B cell (primary cell): Measurements from ENCODE around the gene RPH3AL. TPM values are rescaled to one million over a fixed set of nuclear protein-coding genes. Genes with fewer than 3 reads are reported as not detected.

Experiments
- ATAC-seq: fragments of 200-7000 bp; cut with Tn5 transposase; one replicate; pipeline ENCODE4 v1.10.0; 2021; ENCODE audit warnings: low read depth, mild to moderate bottlenecking, moderate number of reproducible peaks, moderate library complexity
- CTCF ChIA-PET: fragments of 350-600 bp; sonication (Branson Sonifier 250); formaldehyde crosslinking; loops from one replicate; lab custom pipeline; 2021; ENCODE audit warnings: antibody characterized with exemption, inconsistent platforms; lab: Charles Lee
- POLR2A ChIA-PET: fragments of 350-600 bp; sonication (Branson Sonifier 250); formaldehyde crosslinking; loops from one replicate; lab custom pipeline; 2021; ENCODE audit warnings: antibody characterized with exemption; lab: Charles Lee
- DNase-seq: peaks from one replicate; pipeline ENCODE4 v3.0.0; 2013
- H2AFZ ChIP-seq: 2 replicates; pipeline ENCODE4 v1.6.1; 2012; ENCODE audit warnings: mild to moderate bottlenecking, low read depth, low read length; ENCODE audit not compliant: insufficient read depth, poor library complexity, severe bottlenecking
- H3K27ac ChIP-seq, 2 donors: 1 replicate in 1 of 2; 2 replicates in 1 of 2; pipeline ENCODE4 v1.5.1; 2012 to 2013; ENCODE audit warnings: low read length in 2 of 2, mild to moderate bottlenecking in 2 of 2, moderate library complexity in 1 of 2
- H3K27me3 ChIP-seq, 4 experiments: fragments of 200-600 bp in 1 of 4; sonication (generic) in 1 of 4; replicated peaks in 1 of 4; 1 replicate in 2 of 4; 2 replicates in 2 of 4; pipeline versions ENCODE4 v1.6.1 to v1.7.0; 2013 to 2016; ENCODE audit warnings: low read length in 3 of 4, mild to moderate bottlenecking in 2 of 4, mixed read lengths in 1 of 4, moderate library complexity in 1 of 4; ENCODE audit not compliant: insufficient read depth in 4 of 4, control insufficient read depth in 3 of 4; ENCODE audit errors: control extremely low read depth in 1 of 4
- H3K36me3 ChIP-seq, 2 experiments: replicated peaks in 1 of 2; 1 replicate in 1 of 2; 2 replicates in 1 of 2; pipeline versions ENCODE4 v1.6.1 to v1.7.1; 2013; ENCODE audit warnings: low read length in 1 of 2; ENCODE audit not compliant: insufficient read depth in 2 of 2, control insufficient read depth in 1 of 2; ENCODE audit errors: control extremely low read depth in 1 of 2, extremely low read depth in 1 of 2
- H3K4me1 ChIP-seq, 2 donors: fragments of 200-600 bp in 1 of 2; sonication (generic) in 1 of 2; 1 replicate in 1 of 2; 2 replicates in 1 of 2; pipeline versions ENCODE4 v1.5.1 to v1.6.1; 2013 to 2017; ENCODE audit warnings: low read length in 2 of 2; ENCODE audit not compliant: control insufficient read depth in 2 of 2, insufficient read depth in 2 of 2
- H3K4me2 ChIP-seq: replicated peaks from 2 replicates; pipeline ENCODE3; 2012; ENCODE audit warnings: mild to moderate bottlenecking, low read depth, low read length; ENCODE audit not compliant: poor library complexity, severe bottlenecking
- H3K4me3 ChIP-seq, 5 experiments: fragments of 200-600 bp in 1 of 5; sonication (generic) in 1 of 5; 1 replicate in 3 of 5; 2 replicates in 2 of 5; pipeline versions ENCODE4 v1.5.1 to v1.7.0; 2011 to 2016; ENCODE audit warnings: low read length in 4 of 5, mild to moderate bottlenecking in 4 of 5, low read depth in 2 of 5, control low read depth in 1 of 5, moderate library complexity in 1 of 5; ENCODE audit not compliant: insufficient read depth in 1 of 5; ENCODE audit errors: control extremely low read depth in 1 of 5, extremely low read depth in 1 of 5
- H3K79me2 ChIP-seq: fragments of 200-600 bp; sonication (generic); one replicate; pipeline ENCODE4 v1.6.0; 2016; ENCODE audit warnings: low read length; ENCODE audit not compliant: control insufficient read depth, insufficient read depth
- H3K9ac ChIP-seq: fragments of 200-600 bp; sonication (generic); 2 replicates; pipeline ENCODE4 v1.6.1; 2017; ENCODE audit warnings: mild to moderate bottlenecking, low read length, moderate library complexity
- H3K9me3 ChIP-seq, 3 donors: one replicate each; pipeline versions ENCODE4 v1.6.1 to v1.7.1; 2013; ENCODE audit warnings: low read length in 2 of 3; ENCODE audit not compliant: control insufficient read depth in 2 of 3, insufficient read depth in 1 of 3; ENCODE audit errors: control extremely low read depth in 1 of 3
- H4K20me1 ChIP-seq: 2 replicates; pipeline ENCODE4 v1.6.0; 2012; ENCODE audit warnings: mild to moderate bottlenecking, low read length; ENCODE audit not compliant: insufficient read depth, control insufficient read depth, poor library complexity, severe bottlenecking
- H3K27ac Mint-ChIP-seq: one replicate; pipeline ENCODE4 v1.8.0; 2021; ENCODE audit warnings: mixed read lengths
- H3K27me3 Mint-ChIP-seq: one replicate; pipeline ENCODE4 v1.8.0; 2021; ENCODE audit warnings: mixed read lengths
- H3K4me1 Mint-ChIP-seq: one replicate; pipeline ENCODE4 v1.8.0; 2021; ENCODE audit warnings: mixed read lengths
- H3K4me3 Mint-ChIP-seq: one replicate; pipeline ENCODE4 v1.8.0; 2021; ENCODE audit warnings: mixed read lengths
- H3K9me3 Mint-ChIP-seq: one replicate; pipeline ENCODE4 v1.8.0; 2022; ENCODE audit warnings: mixed read lengths; ENCODE audit not compliant: insufficient read depth
- CTCF ChIP-seq: fragments of 200-600 bp; IDR thresholded peaks from one replicate; pipeline ENCODE4 v1.8.0; 2022; ENCODE audit warnings: antibody characterized with exemption, mild to moderate bottlenecking
- EZH2 ChIP-seq: IDR thresholded peaks from 2 replicates; pipeline ENCODE4 v1.6.1; 2012; ENCODE audit warnings: borderline replicate concordance, low read depth, mild to moderate bottlenecking, moderate library complexity, low read length; ENCODE audit not compliant: insufficient read depth, poor library complexity, severe bottlenecking
- WGBS: methylation state at CpG from one replicate; pipeline ENCODE4 v1.1.5; 2013; ENCODE audit warnings: missing lambda C conversion rate; ENCODE audit not compliant: insufficient coverage; 5-methylcytosine and 5-hydroxymethylcytosine counted together
- intact Hi-C: fragments of 100-400 bp; cut with micrococcal nuclease; formaldehyde crosslinking; loops from one replicate; pipeline ENCODE4 v1.10.0; 2022
- polyA plus RNA-seq: library from polyadenylated mRNA; depleted of rRNA; stranded (reverse); fragments of >200 nt; gene quantifications from 2 replicates; pipeline ENCODE4 v1.2.3, GENCODE V29; 2012
- total RNA-seq, 2 donors: library from RNA; stranded (reverse); fragments of 120-200 nt in 1 of 2; gene quantifications; 1 replicate in 1 of 2; 2 replicates in 1 of 2; pipeline versions ENCODE4 v1.2.3 to v1.2.4, GENCODE V29; 2013 to 2022

The RPH3AL gene
- total and polyA plus RNA-seq, 2 donors (not counting 1 experiment from before 2014, with no cell fraction given), result 10.8 to 13.3 TPM

- Histone ChIP-seq H3K36me3 (no peaks in the 10 kb centered on the region), H3K4me3 (no peak overlapping the region), H2AFZ (no peak overlapping the region), H3K27me3 (peaks cover 0 to 3% (median 0%) of the 10 kb centered on the region in 4 experiments), H4K20me1 (no peaks in the 10 kb centered on the region), H3K4me1 (no peaks in the 10 kb centered on the region), H3K9me3 (peaks cover 0 to 4% (median 0%) of the 10 kb centered on the region in 3 donors), H3K79me2 (no peaks in the 10 kb centered on the region), H3K27ac (no peak overlapping the region), H3K4me2 (no peak overlapping the region), H3K9ac (no peak overlapping the region)
- H3K4me1 Mint-ChIP-seq, result no peaks in the 10 kb centered on the region
- H3K9me3 Mint-ChIP-seq, result no peaks in the 10 kb centered on the region
- DNase-seq (no peak), ATAC-seq (no peak)
- H3K27me3 Mint-ChIP-seq, result peaks cover 6% of the 10 kb centered on the region
- TF ChIP-seq CTCF (no peak), EZH2 (no peak)
- ChIA-PET POLR2A (no interaction called here), CTCF (no interaction called here)
- no peak overlapping the region for H3K27ac Mint-ChIP-seq
- WGBS, result 95% methylated on average over 21 of the region's 21 CpGs
- no peak overlapping the region for H3K4me3 Mint-ChIP-seq
- intact Hi-C loops, result no loop called here
These were observed 62.5 kb downstream of the RPH3AL start for GRCh38 chr17:290121-290521.

GRCh38 chr17:289409-289808 is 63.2 kb downstream of the RPH3AL start:
- DNase-seq, result no peak
- Histone ChIP-seq H4K20me1 (no peaks in the 10 kb centered on the region), H3K79me2 (no peaks in the 10 kb centered on the region), H3K4me2 (no peak overlapping the region), H2AFZ (no peak overlapping the region), H3K36me3 (no peaks in the 10 kb centered on the region), H3K4me1 (no peaks in the 10 kb centered on the region), H3K9ac (no peak overlapping the region), H3K9me3 (peaks cover 0 to 4% (median 0%) of the 10 kb centered on the region in 3 donors), H3K4me3 (no peak overlapping the region), H3K27me3 (peaks cover 0 to 3% (median 0%) of the 10 kb centered on the region in 4 experiments), H3K27ac (no peak overlapping the region)
- 92% methylated on average over 18 of the region's 18 CpGs for WGBS
- H3K27ac Mint-ChIP-seq, result no peak overlapping the region
- no peak for ATAC-seq
- H3K9me3 Mint-ChIP-seq, result no peaks in the 10 kb centered on the region
- POLR2A ChIA-PET, result no interaction called here
- H3K27me3 Mint-ChIP-seq, result peaks cover 6% of the 10 kb centered on the region
- no peaks in the 10 kb centered on the region for H3K4me1 Mint-ChIP-seq
- H3K4me3 Mint-ChIP-seq, result no peak overlapping the region
- intact Hi-C loops, result no loop called here
- no peak for TF ChIP-seq EZH2
- no peak for TF ChIP-seq CTCF
- CTCF ChIA-PET, result no interaction called here
